LNCaP clone FGC (cell line): ENCODE measurements around the gene VWDE.

Experiments used
- DNase-seq: peaks from one replicate; pipeline ENCODE4 v3.0.0-alpha.2; 2011; ENCODE audit warnings: low read depth
- H3K4me3 ChIP-seq: 2 replicates; pipeline ENCODE4 v1.5.1; 2011; ENCODE audit warnings: mild to moderate bottlenecking, low read depth, low read length, control low read depth
- TF ChIP-seq, protein P1 (sequence below): IDR thresholded peaks from 2 replicates; pipeline ENCODE4 v1.5.1; 2012; ENCODE audit warnings: mild to moderate bottlenecking; ENCODE audit not compliant: control insufficient read depth, insufficient read depth; ENCODE audit errors: extremely low read depth

Gene VWDE

GRCh38 chr7:12296051-12296570 is 107.6 kb downstream of the VWDE start:
- no peak for DNase-seq
- TF ChIP-seq, protein P1, sequence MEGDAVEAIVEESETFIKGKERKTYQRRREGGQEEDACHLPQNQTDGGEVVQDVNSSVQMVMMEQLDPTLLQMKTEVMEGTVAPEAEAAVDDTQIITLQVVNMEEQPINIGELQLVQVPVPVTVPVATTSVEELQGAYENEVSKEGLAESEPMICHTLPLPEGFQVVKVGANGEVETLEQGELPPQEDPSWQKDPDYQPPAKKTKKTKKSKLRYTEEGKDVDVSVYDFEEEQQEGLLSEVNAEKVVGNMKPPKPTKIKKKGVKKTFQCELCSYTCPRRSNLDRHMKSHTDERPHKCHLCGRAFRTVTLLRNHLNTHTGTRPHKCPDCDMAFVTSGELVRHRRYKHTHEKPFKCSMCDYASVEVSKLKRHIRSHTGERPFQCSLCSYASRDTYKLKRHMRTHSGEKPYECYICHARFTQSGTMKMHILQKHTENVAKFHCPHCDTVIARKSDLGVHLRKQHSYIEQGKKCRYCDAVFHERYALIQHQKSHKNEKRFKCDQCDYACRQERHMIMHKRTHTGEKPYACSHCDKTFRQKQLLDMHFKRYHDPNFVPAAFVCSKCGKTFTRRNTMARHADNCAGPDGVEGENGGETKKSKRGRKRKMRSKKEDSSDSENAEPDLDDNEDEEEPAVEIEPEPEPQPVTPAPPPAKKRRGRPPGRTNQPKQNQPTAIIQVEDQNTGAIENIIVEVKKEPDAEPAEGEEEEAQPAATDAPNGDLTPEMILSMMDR = no peak
- H3K4me3 ChIP-seq = no peak overlapping the region

DNA sequence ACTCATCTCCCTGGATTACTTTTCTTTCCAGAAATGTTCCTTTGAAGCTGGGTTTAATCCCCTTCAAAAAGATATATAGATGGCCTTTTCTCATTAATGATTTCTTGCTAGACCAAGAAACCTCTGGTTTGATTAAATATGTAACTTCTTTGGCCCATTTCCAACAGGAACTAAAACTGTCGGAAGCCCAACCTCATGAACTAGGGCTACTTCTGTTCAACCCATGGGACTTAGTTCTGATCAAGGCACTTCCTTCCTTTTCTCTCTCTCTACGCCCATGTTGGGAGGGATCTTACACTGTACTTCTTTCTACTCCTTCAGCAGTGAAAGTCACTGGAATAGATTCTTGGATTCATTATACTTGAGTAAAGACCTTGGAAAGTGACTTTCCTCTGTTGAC is 109.0 kb downstream of the VWDE start:
- no peak for DNase-seq
- H3K4me3 ChIP-seq = no peak overlapping the region
- TF ChIP-seq, protein P1 = no peak

DNA sequence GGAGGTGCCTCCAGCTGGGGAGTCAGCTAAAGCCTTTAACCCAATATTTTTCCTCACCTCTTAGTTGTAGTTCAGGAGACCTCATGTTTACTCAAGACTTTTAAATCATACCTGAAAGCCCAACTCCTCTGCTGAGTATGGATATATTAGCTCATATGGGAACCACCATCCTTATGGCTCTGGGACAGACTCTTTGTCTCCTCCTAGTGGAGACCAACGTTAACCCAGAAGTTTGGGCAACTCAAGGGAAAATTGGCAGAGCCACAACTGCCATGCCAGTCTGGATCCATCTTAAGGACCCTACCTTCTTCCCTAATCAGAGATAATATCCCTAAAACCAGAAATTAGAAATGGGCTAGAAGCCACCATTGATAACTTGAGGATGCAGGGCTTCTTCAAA is 111.8 kb downstream of the VWDE start:
- no peak overlapping the region for H3K4me3 ChIP-seq
- TF ChIP-seq, protein P1 = peak; percentile 27
- DNase-seq = no peak

DNA sequence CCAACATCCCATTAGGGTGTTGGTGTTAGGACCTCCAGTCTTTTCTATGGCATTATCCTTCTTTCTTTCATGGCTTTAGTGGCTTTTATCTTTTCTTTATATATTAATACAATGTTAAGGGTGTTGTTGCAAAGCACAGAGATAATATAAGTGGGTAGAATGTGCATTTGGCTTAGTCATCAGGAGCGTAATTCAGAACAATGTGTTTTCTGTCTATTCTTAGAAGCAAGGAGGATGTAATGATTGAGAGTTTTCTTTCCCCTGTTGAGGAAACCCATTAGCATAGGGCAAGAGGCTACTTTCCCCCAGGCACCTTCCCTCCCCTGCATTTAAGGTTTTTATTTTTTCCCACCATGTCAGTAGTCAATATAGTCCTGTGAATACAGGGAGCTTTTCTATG is 112.9 kb downstream of the VWDE start:
- H3K4me3 ChIP-seq = no peak overlapping the region
- DNase-seq = no peak
- TF ChIP-seq, protein P1 = no peak

- H3K4me3 ChIP-seq = no peak overlapping the region
- TF ChIP-seq, protein P1 = no peak
- DNase-seq = no peak
Measured at GRCh38 chr7:12289996-12290395, 113.7 kb downstream of the VWDE start.

DNA sequence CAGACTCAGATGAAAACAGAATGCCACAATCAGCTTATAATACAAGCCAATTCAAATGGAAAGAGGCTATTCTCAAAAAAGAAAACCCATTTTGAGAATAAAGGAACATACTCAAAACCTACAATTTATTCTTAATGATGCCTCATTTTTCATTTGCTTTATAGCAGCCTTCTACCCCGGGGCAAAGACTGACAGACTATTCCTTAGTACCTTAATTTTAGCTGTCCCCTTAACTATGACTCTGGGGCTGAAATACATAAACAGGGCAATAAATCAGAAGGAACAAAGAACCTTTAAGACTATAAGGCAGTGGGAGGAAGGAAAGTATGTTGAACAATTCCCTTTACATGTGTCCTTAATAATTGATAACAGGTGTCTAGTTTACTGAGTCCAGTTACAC is 115.8 kb downstream of the VWDE start:
- TF ChIP-seq, protein P1 = no peak
- H3K4me3 ChIP-seq = no peak overlapping the region
- DNase-seq = no peak

GRCh38 chr7:12281038-12281437 is 122.6 kb downstream of the VWDE start:
- H3K4me3 ChIP-seq = no peak overlapping the region
- no peak for DNase-seq
- TF ChIP-seq, protein P1 = no peak
